D721Med (cell line): ENCODE measurements around the gene GNG7.

Experiments used
- DNase-seq: peaks from one replicate; pipeline ENCODE4 v3.0.0; 2011; ENCODE audit warnings: low spot score; ENCODE audit not compliant: insufficient read length
- FAIRE-seq: peaks from 2 replicates; lab custom pipeline; 2011; peaks lifted over from hg19 to GRCh38; lab: Jason Lieb, UNC
- CTCF ChIP-seq: IDR thresholded peaks from 2 replicates; pipeline ENCODE4 v1.5.1; 2012; ENCODE audit warnings: mild to moderate bottlenecking, control low read depth; ENCODE audit not compliant: insufficient read depth; ENCODE audit errors: missing control alignments

The GNG7 gene

DNA sequence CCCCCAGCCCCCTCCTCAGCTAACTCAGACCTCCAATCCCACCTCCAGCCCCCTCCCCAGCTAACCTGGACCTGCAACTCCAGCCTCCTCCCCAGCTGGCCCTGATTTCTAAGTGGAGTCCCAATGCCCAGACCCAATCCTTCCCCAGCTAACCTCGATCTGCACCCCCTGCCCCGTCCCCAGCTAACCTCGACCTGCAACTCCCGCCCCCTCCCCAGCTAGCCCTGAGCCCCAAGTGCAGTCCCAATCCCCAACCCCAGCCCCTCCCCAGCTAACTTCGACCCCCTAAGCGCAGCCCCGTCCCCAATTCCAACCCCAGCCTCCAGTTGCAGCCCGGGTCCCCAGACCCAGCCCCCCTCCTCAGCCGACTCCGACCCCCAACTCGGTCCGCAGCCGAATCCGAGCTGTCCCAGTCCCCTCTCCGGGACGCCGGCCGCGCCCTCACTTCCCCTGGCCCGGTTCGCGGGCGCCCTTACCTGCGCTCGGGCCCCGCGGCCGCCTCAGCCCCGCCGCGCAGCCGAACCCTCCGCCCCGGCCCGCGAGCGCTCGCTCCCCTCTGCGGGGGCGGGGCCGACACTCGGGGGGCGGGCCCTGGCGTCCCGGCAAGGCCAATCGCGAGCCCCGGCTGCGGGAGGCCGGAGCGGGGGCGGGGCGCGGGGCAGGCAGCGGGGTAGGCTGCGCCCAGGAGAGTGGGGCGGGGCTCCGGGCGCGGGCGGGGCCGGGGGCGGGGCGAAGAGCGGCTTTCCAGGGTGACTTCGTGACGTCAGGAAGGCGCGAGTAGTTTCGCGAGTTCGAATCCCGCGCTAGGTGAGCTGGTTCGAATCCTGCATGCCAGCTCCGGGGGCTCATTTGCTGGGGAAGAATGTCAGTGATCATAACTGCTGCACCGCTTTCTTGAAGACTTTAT, at the start of gene GNG7:
TSS of gene GNG7 (minus strand) at position 525 of the 907 bp plus-strand sequence. CDS start 182,006 bp downstream, outside the sequence.
- FAIRE-seq (no peak), DNase-seq (peak; percentile 98)
- TF ChIP-seq CTCF = no peak

DNA sequence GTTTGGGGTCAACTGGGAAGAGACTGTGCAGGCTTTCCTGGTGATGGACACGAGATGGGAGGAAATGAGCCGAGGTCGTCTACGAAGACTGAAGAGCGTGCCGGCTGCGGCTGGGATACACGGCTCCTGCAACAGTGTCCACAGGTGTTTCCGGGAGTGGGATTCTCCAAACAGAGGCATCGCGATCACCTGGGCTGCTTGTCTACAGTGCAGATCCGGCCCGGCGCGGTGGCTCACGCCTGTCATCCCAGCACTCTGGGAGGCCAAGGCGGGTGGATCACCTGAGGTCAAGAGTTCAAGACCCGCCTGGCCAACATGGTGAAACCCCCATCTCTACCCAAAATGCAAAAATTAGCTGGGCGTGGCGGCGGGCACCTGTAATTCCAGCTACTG, 48.9 kb upstream of the GNG7 start:
- FAIRE-seq = no peak
- no peak for DNase-seq
- TF ChIP-seq CTCF = no peak

DNA sequence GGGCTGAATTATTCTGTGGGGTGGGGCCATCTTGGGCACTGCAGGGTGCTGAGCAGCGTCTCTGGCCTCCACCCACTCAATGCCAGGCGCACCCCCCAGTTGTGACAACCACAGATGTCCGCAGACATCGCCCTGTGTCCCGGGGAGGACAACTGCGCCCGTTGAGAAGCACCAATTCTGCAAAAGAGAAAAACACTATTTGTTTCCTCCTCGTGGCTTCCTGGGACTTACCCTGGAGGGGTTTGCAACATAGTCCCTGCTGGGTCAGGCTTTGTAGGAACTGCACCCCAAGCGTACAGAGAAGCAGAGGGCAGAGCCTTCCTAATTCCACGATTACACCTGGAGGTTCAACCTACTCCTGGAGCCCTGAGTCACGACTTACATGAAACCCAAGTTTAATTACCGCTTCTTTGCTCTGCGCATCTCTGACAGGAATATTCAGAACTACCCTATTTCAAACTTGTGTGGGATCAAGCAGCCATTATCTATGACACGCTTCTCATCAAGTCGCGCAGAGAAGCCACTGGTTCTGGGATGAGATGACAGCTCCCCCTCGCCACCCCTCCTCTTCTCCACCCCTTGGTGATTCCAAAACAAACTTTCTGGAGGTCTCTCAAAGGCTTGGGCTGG, 48.4 kb upstream of the GNG7 start:
- no peak for TF ChIP-seq CTCF
- DNase-seq (no peak), FAIRE-seq (no peak)

- no peak for FAIRE-seq
- TF ChIP-seq CTCF = no peak
- DNase-seq = no peak
Observed at GRCh38 chr19:2747349-2747748, 44.9 kb upstream of the GNG7 start.

DNA sequence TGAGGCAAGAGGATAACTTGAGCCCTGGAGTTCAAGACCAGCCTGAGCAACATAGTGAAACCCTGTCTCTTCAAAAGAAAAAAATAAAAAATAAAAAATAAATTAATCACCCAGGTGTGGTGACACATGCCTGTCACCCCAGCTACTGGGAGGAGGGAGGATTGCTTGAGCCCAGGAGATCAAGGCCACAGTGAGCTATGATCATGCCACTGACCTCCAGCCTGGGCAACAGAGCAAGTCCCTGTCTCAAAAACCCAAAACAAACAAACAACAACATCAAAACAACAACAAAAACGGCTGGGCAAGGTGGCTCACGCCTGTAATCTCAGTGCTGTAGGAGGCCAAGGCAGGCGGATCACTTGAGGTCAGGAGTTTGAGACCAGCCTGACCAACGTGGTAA, 41.6 kb upstream of the GNG7 start:
- TF ChIP-seq CTCF = no peak
- DNase-seq (no peak), FAIRE-seq (no peak)

- TF ChIP-seq CTCF = no peak
- DNase-seq (no peak), FAIRE-seq (no peak)
Observed at GRCh38 chr19:2743099-2743498, 40.6 kb upstream of the GNG7 start.

DNA sequence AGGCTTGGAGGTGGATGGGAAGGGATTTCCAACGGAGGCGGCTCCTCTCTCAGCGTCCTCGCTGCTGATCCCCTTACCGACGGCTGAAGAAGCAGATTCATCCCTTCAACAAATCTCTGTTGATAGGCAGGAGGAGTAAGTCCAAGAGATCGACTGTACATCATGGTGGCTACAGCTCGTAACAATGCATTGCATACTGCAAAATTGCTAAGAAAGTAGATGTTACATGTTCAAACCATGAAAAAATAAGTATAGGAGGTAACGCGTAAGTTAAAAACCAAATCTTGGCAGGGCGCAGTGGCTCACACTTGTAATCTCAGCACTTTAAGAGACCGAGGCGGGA, 37.8 kb upstream of the GNG7 start:
- FAIRE-seq (no peak), DNase-seq (no peak)
- no peak for TF ChIP-seq CTCF
